Mucosa of stomach (tissue), 1 donor: ENCODE results near the gene RHBDF1.
A peak's percentile ranks its signal among the peaks of the same experiment; 100 is the strongest.

ENCODE experiments used
- H3K27me3 ChIP-seq: one replicate; pipeline ENCODE4 v1.7.0; 2013; ENCODE audit warnings: mild to moderate bottlenecking, low read length; ENCODE audit not compliant: control insufficient read depth, insufficient read depth
- H3K36me3 ChIP-seq: one replicate; pipeline ENCODE4 v1.7.0; 2013; ENCODE audit warnings: low read length; ENCODE audit not compliant: control insufficient read depth, insufficient read depth
- H3K4me1 ChIP-seq: one replicate; pipeline ENCODE4 v1.7.0; 2013; ENCODE audit warnings: mild to moderate bottlenecking, low read length; ENCODE audit not compliant: control insufficient read depth, insufficient read depth
- H3K4me3 ChIP-seq: one replicate; pipeline ENCODE4 v1.7.0; 2013; ENCODE audit warnings: low read length
- H3K9ac ChIP-seq: one replicate; pipeline ENCODE4 v1.7.0; 2013; ENCODE audit warnings: mild to moderate bottlenecking, low read length, moderate library complexity
- H3K9me3 ChIP-seq: one replicate; pipeline ENCODE4 v1.7.0; 2013; ENCODE audit warnings: mild to moderate bottlenecking, low read length, moderate library complexity; ENCODE audit not compliant: control insufficient read depth
- donor health status: Pancreatic carcinoma.

RHBDF1 gene, protein sequence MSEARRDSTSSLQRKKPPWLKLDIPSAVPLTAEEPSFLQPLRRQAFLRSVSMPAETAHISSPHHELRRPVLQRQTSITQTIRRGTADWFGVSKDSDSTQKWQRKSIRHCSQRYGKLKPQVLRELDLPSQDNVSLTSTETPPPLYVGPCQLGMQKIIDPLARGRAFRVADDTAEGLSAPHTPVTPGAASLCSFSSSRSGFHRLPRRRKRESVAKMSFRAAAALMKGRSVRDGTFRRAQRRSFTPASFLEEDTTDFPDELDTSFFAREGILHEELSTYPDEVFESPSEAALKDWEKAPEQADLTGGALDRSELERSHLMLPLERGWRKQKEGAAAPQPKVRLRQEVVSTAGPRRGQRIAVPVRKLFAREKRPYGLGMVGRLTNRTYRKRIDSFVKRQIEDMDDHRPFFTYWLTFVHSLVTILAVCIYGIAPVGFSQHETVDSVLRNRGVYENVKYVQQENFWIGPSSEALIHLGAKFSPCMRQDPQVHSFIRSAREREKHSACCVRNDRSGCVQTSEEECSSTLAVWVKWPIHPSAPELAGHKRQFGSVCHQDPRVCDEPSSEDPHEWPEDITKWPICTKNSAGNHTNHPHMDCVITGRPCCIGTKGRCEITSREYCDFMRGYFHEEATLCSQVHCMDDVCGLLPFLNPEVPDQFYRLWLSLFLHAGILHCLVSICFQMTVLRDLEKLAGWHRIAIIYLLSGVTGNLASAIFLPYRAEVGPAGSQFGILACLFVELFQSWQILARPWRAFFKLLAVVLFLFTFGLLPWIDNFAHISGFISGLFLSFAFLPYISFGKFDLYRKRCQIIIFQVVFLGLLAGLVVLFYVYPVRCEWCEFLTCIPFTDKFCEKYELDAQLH

DNA sequence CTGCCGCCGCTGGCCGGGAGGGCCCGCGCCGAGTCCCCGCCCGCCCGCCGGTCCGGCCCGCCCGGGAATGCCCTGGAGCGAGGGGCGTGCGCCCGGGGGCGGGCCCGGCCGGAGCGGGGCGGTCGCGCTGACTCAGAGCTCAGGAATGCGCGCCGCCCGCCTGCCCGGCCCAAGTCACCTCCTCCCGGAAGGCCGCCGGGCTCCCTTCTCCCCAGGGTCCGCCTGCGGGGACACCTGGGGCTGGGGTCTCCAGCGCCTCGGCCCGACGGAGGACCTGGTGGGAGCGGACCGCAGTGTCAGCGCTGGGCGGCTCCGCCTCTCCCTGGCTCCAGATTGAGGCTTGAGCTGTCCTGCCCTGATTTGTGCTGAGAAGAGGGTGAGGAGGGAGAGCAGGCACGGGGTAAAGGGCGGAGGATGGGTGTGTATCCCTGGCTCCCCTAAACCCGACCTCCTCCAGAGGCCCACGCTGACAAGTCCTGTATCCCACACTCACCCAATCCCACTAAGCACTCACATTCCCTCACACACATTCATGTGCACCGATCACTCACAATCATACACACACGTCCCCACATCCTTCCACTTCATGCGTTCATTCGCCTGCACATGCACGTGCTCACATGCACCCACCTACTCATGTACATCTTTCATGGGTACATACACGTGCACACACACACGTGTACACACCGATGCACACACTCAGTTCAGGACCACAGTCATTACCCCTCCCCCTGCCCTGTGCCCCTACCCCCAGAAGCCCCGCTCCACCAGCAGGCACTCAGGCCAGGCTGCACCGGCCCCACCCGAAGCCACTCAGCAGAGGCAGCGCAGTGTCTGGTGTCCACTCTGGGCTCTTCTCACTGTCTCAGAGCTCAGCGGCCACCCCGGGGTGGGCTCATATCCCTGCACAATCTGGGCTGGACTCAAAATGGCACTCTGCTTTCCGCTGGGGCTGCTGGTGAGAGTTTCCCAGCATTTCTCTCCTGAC lies at the start of gene RHBDF1:
TSS of gene RHBDF1 (minus strand) at position 71 of the 988 bp plus-strand sequence. CDS start 7,616 bp downstream, outside the sequence.
- Histone ChIP-seq H3K4me3 (peak within 1 kb of the TSS; percentile 10), H3K9ac (peak within 1 kb of the TSS; percentile 40), H3K36me3 (no peaks in the 10 kb centered on the region), H3K27me3 (peaks cover 13% of the 10 kb centered on the region), H3K4me1 (peaks cover 60% of the 10 kb centered on the region), H3K9me3 (no peaks in the 10 kb centered on the region)

DNA sequence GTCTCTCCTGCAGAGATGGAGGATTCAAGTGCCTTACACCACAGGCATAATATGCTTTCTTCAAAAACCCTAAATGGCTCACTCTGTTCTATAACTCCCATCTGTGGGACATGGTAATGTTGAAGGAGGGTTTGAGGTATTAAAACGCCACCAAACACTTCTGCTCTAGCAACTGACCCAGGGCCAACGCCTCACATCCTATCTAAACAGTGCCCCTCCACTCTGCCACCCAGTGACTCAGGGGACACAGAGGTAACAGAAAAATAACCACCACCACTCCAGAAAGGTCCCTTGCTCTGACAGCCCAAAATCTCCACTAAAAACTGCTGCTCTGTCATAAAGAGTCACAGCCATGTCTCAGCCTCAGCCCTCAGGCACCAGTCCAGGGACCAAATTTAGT lies 48.3 kb upstream of the RHBDF1 start:
- Histone ChIP-seq H3K9ac (no peak overlapping the region), H3K27me3 (no peaks in the 10 kb centered on the region), H3K36me3 (no peaks in the 10 kb centered on the region), H3K4me3 (no peak overlapping the region), H3K4me1 (peaks cover 15% of the 10 kb centered on the region), H3K9me3 (no peaks in the 10 kb centered on the region)

DNA sequence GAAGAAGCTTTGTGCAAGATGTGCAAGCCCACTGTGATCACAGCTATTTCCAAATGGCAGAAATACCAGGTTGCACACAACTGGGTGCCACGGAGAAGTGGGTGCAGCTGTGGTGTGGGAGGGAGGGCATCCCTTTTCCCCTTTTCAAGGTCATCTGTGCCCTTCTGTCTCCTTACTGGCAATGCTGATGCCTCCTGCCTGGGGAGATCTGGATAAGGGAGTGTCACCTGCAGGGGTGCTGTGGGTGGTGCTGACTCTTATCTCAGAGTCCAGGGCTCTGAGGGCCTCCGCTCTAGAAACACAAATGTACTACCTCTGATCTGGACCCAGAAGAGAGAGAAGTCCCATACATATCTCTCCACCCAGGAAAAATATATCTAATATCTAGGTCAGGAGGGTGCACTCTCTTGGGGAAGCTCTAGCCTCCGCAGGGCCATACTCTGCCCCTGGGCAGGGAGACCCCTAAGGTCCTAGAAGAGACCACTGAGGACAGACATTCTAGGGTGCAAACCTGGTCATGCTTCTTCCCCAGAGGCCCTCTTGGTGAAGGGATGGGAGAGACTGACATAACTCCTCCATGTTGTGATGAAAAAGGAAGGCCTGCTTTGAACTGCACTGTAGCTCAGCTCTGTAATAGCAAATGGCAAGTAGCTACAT lies 47.5 kb upstream of the RHBDF1 start:
- Histone ChIP-seq H3K4me3 (no peak overlapping the region), H3K27me3 (no peaks in the 10 kb centered on the region), H3K36me3 (no peaks in the 10 kb centered on the region), H3K9me3 (no peaks in the 10 kb centered on the region), H3K9ac (no peak overlapping the region), H3K4me1 (peaks cover 15% of the 10 kb centered on the region)

DNA sequence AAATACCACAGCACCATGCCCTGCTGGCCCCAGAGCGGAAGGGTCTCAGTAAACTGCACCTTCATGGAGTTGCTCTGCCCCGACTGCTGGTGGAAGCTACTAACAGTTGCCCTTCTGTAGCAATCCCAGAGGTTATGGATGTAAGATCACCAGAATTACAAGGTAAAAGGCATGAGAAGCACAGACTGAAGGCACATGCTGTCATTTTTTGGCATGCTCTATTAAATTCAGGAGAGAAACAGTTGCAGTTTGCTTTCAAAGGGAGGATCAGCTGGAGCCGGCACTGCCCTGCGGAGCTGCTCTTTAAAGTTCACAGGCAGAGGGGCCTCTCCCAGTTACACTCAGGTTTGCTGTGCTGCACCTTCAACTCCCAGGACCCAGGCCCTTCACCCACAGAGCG lies 46.9 kb upstream of the RHBDF1 start:
- H3K27me3 ChIP-seq, result no peaks in the 10 kb centered on the region
- no peaks in the 10 kb centered on the region for H3K36me3 ChIP-seq

DNA sequence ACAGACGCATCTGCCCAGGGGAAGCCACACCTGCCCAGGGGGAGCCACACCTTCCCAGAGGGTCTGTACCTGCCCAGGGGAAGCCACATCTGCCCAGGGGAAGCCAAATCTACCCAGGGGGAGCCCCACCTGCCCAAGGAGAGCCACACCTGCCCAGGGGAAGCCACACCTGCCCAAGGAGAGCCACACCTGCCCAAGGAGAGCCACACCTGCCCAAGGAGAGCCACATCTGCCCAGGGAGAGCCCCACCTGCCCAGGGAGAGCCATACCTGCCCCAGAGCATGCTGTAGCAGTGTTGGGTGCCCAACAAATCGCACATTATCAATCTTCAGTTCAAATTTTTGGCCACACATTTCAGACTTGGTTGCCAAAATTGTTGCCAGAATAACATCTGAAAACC lies 46.4 kb upstream of the RHBDF1 start:
- Histone ChIP-seq H3K36me3 (no peaks in the 10 kb centered on the region), H3K4me1 (peaks cover 15% of the 10 kb centered on the region), H3K27me3 (no peaks in the 10 kb centered on the region), H3K9me3 (no peaks in the 10 kb centered on the region), H3K4me3 (no peak overlapping the region), H3K9ac (no peak overlapping the region)

More for the DNA sequence above, 46.9 kb upstream of the RHBDF1 start:
- Histone ChIP-seq H3K9me3 (no peaks in the 10 kb centered on the region), H3K9ac (no peak overlapping the region), H3K4me3 (no peak overlapping the region), H3K4me1 (peaks cover 15% of the 10 kb centered on the region)

DNA sequence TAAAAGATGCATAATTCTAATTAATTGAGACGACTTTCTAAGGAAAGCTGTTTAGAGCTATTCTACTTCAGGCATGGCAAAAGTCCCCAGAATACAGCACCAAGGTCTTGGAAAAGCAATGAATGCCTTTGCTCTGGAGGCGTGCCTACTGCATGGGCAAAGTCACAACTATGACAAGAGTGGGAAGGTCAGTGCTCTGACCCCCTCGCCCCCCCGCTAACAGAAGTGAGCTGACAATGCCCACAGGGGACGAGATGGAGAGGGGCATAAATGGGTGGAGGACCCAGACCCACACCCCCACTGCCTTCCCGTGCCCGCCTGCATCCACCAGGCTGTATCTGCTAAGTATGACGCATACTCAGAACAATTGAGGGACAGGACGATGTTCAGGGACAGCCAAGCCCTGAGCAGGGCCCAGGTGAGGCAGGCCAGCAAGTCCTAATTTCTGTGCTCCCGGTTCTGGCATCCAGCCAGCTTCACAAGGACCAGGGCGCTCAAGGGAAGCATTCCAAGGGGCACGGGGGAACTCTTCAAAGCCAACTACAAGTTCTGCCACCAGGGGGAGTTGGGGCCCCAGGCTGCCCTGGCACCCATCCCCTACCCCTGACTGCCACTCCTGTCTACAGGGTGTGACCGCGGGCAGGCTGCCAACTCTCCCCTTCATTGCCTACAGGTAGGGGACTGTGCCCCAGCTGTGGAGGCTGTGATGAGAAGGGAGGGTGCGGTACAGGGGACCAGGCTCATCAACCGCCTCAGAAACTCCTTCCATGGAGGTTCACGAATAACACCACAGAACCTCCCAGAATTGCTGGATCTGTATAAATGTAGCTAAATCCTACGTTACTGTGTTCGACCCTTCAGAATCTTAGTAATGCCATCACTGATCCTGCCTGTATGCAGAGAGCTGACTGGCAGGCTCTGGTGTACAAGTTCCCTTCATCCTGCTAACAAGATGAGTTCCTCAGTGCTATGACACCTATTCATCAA lies 45.2 kb upstream of the RHBDF1 start:
- Histone ChIP-seq H3K4me1 (peaks cover 21% of the 10 kb centered on the region), H3K4me3 (no peak overlapping the region), H3K9ac (no peak overlapping the region), H3K9me3 (no peaks in the 10 kb centered on the region), H3K27me3 (no peaks in the 10 kb centered on the region), H3K36me3 (no peaks in the 10 kb centered on the region)

DNA sequence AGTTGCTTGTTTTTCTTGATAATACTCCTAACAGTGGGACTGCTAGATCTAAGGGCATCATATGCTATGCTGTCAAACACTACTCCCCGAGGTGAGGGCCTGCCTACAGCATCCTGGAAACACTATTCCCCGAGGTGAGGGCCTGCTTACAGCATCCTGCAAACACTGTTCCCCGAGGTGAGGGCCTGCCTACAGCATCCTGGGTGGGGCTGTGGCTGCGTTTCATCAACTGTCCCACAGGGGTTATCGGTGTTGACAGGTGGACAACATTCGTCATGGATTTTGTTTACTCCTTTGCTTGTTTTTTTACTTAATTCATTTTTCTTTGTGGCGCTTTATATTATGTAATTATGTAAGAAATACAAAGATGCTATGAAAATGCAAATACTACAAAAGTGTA lies 43.6 kb upstream of the RHBDF1 start:
- Histone ChIP-seq H3K36me3 (no peaks in the 10 kb centered on the region), H3K4me1 (peaks cover 21% of the 10 kb centered on the region), H3K9me3 (no peaks in the 10 kb centered on the region), H3K4me3 (no peak overlapping the region), H3K27me3 (no peaks in the 10 kb centered on the region), H3K9ac (no peak overlapping the region)

DNA sequence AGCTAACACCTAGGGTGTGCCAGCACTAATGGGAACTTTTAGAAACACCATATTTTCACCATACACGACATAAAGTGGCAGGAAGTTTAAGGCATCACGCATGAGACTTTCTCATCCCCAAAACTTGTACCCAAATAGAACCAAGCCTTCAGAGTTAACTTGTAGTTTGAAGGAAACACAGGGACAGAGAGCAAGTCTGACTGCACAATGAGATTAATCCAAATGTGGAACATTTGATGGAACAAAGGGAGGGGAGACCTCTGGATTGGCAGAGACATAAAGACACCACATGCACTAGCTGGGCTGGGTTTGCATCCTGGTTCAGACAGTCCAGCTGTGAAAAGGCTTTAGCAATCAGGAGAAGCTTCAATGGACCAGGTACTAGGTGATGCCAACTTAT lies 41.9 kb upstream of the RHBDF1 start:
- Histone ChIP-seq H3K4me1 (peaks cover 21% of the 10 kb centered on the region), H3K9me3 (no peaks in the 10 kb centered on the region), H3K27me3 (no peaks in the 10 kb centered on the region), H3K9ac (no peak overlapping the region), H3K4me3 (no peak overlapping the region), H3K36me3 (no peaks in the 10 kb centered on the region)

DNA sequence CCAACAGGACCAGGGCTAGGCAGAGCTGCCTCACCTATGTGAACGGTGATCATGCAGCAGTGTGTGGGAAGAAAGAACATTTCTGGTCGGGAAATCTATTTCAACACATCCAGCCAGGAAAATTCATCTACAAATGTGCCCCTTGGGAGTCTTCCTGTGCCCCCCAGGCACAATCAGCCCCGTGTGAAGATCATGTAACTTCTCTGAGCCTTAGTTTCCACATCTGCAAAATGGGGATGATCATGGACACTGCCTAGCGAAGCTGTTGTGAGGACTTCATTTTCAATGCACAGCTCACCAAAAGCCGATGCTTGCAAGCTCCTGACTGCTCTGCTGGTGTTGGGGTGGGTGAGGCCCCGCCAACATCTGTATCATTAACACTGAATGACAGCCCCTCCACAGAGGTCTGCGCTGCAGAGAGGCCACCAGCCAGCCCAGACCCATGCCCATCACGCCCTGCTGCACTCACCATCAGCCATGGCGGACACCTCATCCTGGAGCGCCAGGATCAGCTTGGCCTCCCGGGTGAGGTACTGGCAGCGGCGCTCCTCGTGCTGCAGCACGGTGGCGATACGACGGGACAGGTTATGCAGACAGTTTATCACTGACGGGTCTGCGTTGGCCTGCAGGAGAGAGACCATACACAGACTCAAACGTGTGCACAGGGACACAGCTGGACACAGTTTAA lies 39.9 kb upstream of the RHBDF1 start:
- no peaks in the 10 kb centered on the region for H3K27me3 ChIP-seq
- no peak overlapping the region for H3K4me3 ChIP-seq
- no peaks in the 10 kb centered on the region for H3K9me3 ChIP-seq
- H3K9ac ChIP-seq, result no peak overlapping the region
- no peaks in the 10 kb centered on the region for H3K36me3 ChIP-seq
- H3K4me1 ChIP-seq, result peaks cover 6% of the 10 kb centered on the region

DNA sequence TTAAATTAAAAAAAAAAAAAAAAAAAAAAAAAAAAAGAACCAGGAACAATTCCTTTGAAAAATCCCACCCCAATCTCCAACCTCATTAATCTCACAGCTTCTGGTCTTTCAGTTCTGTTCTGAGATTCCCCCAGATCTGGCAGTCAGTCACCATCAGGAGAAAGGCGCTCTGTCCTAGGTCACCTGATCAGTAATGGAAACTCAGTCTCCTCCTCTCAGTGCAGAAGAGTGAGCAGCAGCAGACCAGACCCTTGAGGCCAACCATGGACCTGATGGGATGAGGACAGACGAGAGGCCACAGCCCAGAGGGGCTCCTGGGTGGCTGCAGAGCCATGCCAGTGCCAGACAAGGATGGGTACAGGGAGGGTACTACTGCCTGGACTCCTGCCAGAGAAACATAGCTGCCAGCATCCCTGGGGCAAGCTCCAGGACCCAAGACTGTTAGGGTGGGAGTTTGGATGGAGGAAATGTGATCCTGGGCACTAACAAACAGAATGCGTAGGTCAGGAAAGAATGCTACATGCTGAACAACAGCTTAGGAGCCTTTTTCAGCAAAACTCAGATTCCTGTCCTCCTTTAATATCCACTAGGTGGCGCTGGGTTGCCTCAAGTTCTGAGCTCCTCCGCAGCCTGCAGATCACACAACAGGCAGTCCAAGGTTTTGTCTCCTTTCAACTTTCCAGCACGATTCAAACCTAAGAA lies 34.3 kb upstream of the RHBDF1 start:
- no peak overlapping the region for H3K4me3 ChIP-seq
- no peak overlapping the region for H3K9ac ChIP-seq
- H3K27me3 ChIP-seq, result no peaks in the 10 kb centered on the region
- no peaks in the 10 kb centered on the region for H3K4me1 ChIP-seq
- no peaks in the 10 kb centered on the region for H3K36me3 ChIP-seq
- H3K9me3 ChIP-seq, result no peaks in the 10 kb centered on the region
